KG1 (cell line): Measurements from ENCODE around the gene NT5DC3.

Experiments
- DNase-seq: peaks from one replicate; lab custom pipeline; 2025; lab: John Stamatoyannopoulos, UW

NT5DC3 gene

DNA sequence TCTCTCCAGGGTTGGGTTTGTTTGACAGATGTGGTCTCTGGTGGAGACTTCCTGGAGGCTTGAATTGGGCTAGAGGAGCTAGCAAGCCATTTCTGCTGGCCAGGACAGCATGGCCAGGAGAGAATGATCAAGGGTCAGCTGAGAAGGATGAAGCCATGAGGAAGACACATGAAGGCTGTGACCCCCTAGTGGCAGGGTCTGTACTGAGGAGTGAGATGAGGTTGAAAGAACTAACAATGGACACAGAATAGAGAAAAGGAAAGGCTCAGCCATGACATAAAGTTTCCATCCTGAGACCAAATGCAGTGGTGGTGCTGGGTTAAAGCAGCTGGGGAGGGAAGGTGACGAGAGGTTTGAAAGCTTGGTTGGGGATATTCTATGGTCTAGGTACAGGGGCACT is 89.9 kb downstream of the NT5DC3 start:
- DNase-seq = no peak

DNA sequence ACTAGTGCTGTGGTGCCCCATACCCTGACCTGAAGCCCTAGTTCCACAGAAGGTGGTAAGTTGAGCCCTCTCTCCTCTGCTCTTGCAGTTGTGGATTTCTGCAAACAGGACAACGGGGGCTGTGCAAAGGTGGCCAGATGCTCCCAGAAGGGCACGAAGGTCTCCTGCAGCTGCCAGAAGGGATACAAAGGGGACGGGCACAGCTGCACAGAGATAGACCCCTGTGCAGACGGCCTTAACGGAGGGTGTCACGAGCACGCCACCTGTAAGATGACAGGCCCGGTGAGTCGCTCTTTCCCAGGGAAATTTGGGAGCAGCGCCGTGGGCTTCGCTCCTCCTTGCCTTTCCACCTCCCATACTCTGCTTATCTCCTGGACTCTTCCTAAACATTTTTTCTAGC is 92.2 kb downstream of the NT5DC3 start:
- DNase-seq = no peak

DNA sequence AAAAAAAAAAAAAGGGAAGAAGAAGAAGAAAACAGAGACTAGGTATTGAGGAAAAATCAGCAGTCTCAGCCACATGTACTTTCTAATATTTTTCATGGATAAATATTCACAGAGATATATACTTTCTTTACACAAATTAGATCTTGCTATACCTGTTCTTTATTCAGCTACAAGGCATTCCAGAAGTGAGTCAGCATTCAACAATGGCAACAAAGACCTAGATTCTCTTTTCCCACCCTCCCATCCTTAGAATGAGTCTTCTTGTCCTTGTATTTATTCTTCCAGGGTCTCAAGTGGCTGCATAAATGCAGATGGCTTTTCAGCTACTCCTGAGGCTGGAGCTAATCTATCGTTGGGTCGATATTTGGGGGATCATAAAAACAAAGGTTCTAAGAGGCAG is 93.0 kb downstream of the NT5DC3 start:
- DNase-seq = no peak

DNA sequence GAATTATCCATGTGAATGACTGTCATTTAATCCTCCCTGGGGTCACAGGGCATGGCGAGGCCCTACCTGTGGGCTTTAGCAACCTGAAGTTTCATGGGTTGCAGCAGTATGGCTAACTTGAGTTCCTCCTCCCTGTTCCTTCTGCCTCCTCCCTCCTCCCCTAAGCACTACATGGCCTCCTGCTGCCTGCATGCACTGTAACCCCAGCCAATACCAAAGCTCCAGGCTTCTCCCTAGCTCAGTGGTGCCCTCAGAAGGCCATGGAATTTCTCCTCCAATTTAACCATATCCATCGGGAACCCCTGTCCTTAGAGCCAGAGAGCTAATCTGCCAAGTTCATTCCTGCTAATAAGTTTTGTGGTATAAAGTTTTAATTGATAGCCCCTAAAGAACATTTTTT is 95.1 kb downstream of the NT5DC3 start:
- no peak for DNase-seq

DNA sequence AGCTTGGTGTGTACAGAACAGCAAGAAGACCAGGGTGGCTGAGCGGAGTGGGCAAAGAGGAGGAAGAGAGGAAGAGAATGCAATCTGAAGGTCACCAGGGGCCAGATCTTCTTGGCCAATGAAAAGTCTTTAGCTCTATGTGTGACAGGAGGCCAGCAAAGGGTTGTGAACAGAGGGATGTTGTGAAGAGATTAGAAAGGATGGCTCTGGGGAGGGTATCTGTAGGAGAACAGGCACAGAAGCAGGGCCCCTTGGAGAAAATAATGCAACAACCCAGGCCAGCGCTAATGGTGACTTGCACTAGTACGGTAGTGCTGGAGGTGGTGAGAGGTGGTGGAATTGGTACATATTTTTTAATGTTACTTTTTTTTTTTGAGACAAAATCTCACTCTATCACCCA is 97.2 kb downstream of the NT5DC3 start:
- no peak for DNase-seq

DNA sequence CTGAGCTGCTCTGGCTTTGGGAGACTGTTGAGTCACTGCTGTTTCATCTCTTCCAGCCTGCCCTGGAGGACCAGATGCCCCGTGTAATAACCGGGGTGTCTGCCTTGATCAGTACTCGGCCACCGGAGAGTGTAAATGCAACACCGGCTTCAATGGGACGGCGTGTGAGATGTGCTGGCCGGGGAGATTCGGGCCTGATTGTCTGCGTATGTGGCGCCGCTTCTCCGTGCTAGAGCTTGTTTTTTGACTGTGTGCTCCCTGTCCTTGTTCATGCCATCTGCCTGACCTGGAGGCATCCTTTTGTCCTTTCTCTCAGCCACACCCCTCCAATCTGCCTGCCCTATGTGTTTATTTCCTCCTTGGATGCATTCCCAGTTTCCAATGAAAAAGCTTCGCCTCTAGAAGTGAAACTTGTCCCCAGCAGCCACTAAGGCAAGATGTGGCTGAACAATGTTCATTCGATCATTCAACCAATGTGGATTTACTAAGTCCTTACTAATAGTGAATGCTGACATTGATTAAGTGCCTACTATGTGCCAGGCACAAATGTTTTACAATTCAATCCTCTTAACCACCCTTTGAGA is 98.6 kb downstream of the NT5DC3 start:
- no peak for DNase-seq

DNA sequence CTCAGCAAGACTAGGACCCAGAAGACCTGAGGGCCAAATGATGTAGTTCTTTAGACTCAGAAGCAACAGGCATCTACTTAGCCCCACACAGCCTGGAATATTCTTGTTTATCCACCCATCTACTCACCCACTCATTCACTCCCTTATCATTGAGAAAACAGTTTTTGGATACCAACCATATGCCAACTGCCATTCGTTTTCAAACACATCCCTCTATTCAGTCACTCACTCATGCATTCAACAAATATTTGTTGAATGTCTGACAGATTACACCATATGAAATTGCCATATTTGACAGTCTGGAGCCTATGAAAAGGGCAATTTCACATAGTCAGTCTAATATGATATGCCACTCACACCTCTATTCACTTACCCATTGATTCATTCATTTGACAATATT is 103.2 kb downstream of the NT5DC3 start:
- DNase-seq = no peak

DNA sequence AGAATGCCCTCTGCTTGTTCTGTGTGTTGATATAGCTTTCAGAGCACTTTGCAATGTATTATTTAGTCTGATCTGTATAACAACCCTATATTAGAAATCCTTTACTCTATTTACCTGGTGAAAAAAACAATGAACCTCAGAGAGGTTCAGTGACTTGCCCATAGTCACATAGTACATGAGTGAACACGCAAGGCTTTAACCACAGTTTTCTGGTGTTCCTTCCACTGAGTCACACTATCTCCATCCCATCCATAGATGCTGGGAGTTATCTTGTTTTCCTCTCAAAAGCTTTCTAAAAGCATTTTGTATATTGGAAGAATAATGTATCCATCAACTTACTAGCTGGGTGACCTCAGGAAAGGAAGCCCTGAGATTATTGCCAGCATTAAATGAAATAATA is 104.5 kb downstream of the NT5DC3 start:
- no peak for DNase-seq

DNA sequence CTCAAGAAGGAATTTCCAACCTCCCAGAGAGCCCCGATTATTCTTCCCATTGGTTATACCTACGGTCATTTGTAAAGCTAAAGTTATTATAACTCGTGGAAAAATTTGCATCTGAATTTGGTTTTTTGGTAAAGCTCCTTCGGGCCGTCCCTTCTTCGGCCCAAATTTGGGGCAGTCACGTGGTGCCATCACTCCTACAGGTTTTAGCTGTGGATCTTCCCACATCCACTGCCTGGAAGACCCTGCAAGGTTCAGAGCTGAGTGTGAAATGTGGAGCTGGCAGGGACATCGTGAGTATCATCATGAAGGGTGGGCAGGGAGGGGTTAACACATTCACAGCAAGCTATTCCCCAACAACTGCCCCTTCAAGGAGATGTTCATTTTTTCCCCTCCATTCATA is 105.7 kb downstream of the NT5DC3 start:
- no peak for DNase-seq

DNA sequence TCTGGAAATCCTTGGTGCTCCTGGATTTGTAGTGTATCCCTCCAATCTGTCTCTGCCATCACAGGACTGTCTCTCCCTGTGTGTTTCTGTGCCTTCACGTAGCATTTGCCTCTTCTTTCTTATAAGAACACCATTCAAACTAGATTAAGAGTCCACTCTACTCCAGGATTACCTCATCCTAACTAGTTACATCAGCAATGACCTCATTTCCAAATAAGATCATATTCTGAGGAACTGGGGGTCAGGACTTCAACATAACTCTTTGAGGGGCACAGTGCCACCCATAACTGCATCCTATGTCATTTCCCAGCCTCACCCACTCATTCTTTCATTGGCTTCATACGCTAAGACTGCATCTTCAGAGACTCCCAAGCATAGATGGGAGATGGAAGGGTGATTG is 106.2 kb downstream of the NT5DC3 start:
- DNase-seq = no peak

DNA sequence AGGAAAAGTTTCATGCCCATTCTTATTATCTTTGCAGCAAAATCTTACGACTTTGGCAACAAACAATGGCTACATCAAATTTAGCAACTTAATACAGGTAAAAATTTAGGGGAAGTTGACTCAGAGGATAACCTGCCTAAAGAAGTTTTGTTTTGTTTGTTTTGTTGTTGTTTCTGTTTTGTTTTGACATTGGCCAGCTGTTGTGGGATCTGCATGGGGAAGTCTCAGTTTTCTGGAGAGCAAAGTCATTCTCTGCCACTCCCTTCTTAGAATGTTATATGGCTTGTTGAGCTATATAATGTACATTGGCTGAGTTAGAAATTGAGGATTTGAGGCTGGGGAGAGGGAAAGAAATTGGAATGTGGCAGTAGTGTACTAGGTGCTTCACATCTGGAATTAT is 109.5 kb downstream of the NT5DC3 start:
- no peak for DNase-seq

DNA sequence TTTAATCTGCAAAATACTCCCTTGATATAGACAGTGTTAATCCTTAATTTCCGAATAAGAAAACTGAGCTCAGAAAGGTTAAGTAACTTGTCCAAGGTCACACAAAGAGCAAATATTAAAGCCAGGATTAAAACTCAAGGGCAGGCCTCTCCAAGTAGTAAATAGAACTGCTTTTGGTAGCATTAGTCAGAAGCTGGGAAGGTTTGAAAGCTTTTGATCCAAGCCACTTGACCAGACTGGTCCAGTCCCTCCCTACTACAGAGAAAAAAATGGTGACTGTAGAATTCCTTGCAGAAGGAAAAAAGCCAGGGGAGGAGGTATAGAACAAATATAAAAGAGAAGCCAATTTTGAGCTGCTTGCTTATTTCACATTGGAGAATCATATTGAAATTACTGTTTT is 111.5 kb downstream of the NT5DC3 start:
- no peak for DNase-seq

DNA sequence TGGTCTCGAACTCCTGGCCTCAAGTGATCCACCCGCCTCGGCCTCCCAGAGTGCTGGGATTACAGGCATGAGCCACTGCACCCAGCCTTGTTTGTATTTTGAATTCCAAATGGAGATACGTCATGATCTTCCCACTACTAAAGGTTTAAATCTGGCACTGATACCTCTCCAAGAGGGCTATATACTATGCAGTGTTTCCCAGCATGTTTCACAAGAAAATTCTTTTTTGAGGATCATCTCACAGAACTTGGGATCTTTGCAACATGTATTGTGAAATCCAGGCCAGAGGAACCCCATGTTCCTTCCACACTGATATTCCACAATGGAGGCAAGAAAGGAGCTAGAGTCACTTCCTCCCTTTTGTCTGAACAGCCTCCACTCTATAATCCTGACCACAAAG is 112.7 kb downstream of the NT5DC3 start:
- no peak for DNase-seq

DNA sequence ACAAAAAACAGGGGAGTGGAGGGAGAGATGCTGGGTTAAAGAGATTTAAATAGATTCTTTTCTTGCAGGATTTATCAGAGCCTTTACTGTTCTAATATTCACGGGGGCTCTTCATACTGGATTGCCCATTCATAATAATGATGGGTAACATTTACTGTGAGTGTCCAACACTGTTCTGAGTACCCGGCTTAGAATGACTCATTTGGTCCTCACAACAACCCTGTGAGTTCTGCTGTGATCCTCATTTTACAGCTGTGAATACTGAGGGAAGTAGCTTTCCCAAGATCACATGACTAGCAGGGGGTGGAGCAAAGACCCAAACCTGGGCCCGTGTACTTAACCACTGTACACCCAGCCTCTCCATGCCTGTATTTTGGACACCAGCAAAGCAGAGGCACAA is 113.4 kb downstream of the NT5DC3 start:
- no peak for DNase-seq

DNA sequence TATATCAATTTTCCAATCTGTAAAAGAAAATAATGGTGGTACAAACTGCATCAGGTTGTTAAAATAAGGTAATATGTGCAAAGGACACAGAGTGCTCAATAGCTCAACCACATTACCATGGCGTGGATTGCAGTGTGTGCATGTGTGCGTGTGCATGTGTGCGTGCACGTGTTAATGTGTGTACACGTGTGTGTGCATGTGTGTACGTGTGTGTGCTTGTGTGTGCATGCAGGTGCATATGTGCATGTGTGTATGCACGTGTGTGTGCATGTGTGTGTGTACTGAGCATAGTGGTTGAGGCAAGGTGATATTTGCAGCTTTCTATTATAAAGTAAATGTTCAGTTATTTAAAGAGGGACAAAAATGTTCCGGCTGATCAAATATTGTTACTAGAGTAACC is 115.6 kb downstream of the NT5DC3 start:
- no peak for DNase-seq
